ENCODE results near the gene CPSF4. TPM values are rescaled to one million over a fixed set of nuclear protein-coding genes. Genes with fewer than 3 reads are reported as not detected.

The CPSF4 gene
- total RNA-seq (2022) (33.4 and 37.2 TPM in 2 replicates), Bru-seq, nascent RNA (percentile 65 among the genes with signal in this experiment), BruChase-seq, experiment 1, labeled RNA remaining after a 6-hour chase (percentile 66 among the genes with signal in this experiment), BruChase-seq, experiment 2, labeled RNA remaining after a 2-hour chase (percentile 76 among the genes with signal in this experiment)
- long read RNA-seq, transcript CPSF4-204 (8 exons, 1,738 nt), result major isoform, 17 of 41 reads
- long read RNA-seq, transcript CPSF4-201 (8 exons, 1,691 nt), result minor isoform, 10 of 41 reads
- long read RNA-seq, partial matches to known transcripts, result 3 of 41 reads
- long read RNA-seq, other reads (novel, unspliced or antisense), result 10 of 41 reads

GRCh38 chr7:99438573-99439480 is at the start of gene CPSF4, which contains the start of gene PTCD1:
Gene CPSF4 (plus strand): TSS chr7:99438943. CDS start chr7:99439083, 140 bp downstream.
Gene PTCD1 (minus strand): TSS chr7:99438798. CDS start chr7:99435242, 3,556 bp downstream.
- intact Hi-C loops (cut with micrococcal nuclease; ENCODE audit: unreplicated experiment), result no loop called here
- Mint-ChIP-seq H3K36me3 (ENCODE audit: insufficient read depth, unreplicated experiment) (peaks cover 54% of the 10 kb centered on the region), H3K4me1 (ENCODE audit: low read depth, unreplicated experiment) (no peaks in the 10 kb centered on the region), H3K27ac (ENCODE audit: unreplicated experiment) (peak within 1 kb of the TSS; percentile 89), H3K9me3 (ENCODE audit: low read depth, unreplicated experiment) (no peaks in the 10 kb centered on the region), H3K4me3 (ENCODE audit: low read depth, unreplicated experiment) (peak within 1 kb of the TSS; percentile 98), H3K27me3 (ENCODE audit: unreplicated experiment) (no peaks in the 10 kb centered on the region)
- CTCF ChIA-PET, result no interaction called here
- peak; percentile 92 for DNase-seq
- no TSS peak for BruUV-seq (replicated peaks)
- no peak for TF ChIP-seq CTCF (IDR thresholded peaks at IDR 0.05; ENCODE audit: unreplicated experiment)

GRCh38 chr7:99389772-99390171 is 49.0 kb upstream of the CPSF4 start:
- CTCF ChIA-PET, result no interaction called here
- H3K36me3 Mint-ChIP-seq (ENCODE audit: insufficient read depth, unreplicated experiment), result peaks cover 70% of the 10 kb centered on the region
- H3K27me3 Mint-ChIP-seq (ENCODE audit: unreplicated experiment), result no peaks in the 10 kb centered on the region
- no peak for DNase-seq
- no peaks in the 10 kb centered on the region for H3K9me3 Mint-ChIP-seq (ENCODE audit: low read depth, unreplicated experiment)
- no peak for TF ChIP-seq CTCF (IDR thresholded peaks at IDR 0.05; ENCODE audit: unreplicated experiment)
- no TSS peak for BruUV-seq (replicated peaks)
- no peaks in the 10 kb centered on the region for H3K4me1 Mint-ChIP-seq (ENCODE audit: low read depth, unreplicated experiment)
- H3K4me3 Mint-ChIP-seq (ENCODE audit: low read depth, unreplicated experiment), result no peak overlapping the region
- H3K27ac Mint-ChIP-seq (ENCODE audit: unreplicated experiment), result no peak overlapping the region
- intact Hi-C loops (cut with micrococcal nuclease; ENCODE audit: unreplicated experiment), result no loop called here

GRCh38 chr7:99390941-99391602 is 47.7 kb upstream of the CPSF4 start:
- intact Hi-C loops (cut with micrococcal nuclease; ENCODE audit: unreplicated experiment), result no loop called here

More at GRCh38 chr7:99390941-99391602, 47.7 kb upstream of the CPSF4 start:
- CTCF ChIA-PET, result no interaction called here
- H3K9me3 Mint-ChIP-seq (ENCODE audit: low read depth, unreplicated experiment), result no peaks in the 10 kb centered on the region
- H3K4me3 Mint-ChIP-seq (ENCODE audit: low read depth, unreplicated experiment), result no peak overlapping the region
- peaks cover 61% of the 10 kb centered on the region for H3K36me3 Mint-ChIP-seq (ENCODE audit: insufficient read depth, unreplicated experiment)
- TF ChIP-seq CTCF (IDR thresholded peaks at IDR 0.05; ENCODE audit: unreplicated experiment), result no peak
- DNase-seq, result no peak
- H3K27ac Mint-ChIP-seq (ENCODE audit: unreplicated experiment), result no peak overlapping the region
- H3K27me3 Mint-ChIP-seq (ENCODE audit: unreplicated experiment), result no peaks in the 10 kb centered on the region
- H3K4me1 Mint-ChIP-seq (ENCODE audit: low read depth, unreplicated experiment), result no peaks in the 10 kb centered on the region
- no TSS peak for BruUV-seq (replicated peaks)
